HG03342 (cell line): ENCODE data around the gene WASF2.
"Not testable (repeated sequence)": the region's sequence is repeated elsewhere in the genome, so short reads cannot be mapped to it uniquely, and the experiment has no call there.

Source experiments
- ATAC-seq: cut with Tn5 transposase; IDR thresholded peaks from one replicate; pipeline ENCODE4 v1.9.1; 2021; ENCODE audit warnings: mild to moderate bottlenecking, moderate library complexity; ENCODE audit not compliant: unreplicated experiment

Gene WASF2

DNA sequence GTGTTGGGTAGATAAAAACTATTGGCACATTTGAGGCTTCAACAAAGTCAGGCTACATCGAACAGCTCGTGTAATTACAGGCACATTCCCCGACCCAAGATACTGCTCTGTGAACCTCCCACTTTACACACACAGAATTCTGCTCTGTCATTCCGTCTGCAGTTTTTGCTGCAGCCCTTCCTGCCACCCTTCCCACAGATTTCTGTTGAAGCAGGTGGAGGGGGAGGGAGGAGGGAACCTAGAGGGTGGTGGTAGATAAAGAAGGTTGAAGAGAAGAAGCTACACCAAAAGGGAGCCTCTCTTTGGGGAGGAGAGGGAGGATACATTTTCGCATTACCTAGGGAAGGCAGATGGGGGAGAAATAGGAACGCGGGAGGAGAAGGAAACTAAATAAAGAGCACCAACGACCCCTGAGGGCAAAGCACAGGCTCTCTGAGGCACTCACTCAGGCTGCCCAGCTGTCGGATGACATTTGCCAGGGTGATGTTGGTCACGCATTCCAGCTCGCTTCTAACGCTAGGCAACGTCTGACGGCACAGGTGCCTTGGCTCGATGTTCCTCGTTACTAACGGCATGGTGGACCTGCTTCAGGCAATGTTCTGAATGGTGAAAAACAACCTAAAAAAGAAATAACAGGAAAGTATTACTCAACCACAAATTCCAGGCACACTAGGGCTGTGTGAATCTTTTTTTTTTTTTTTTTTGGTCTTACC lies 61.5 kb downstream of the WASF2 start:
- no peak for ATAC-seq

DNA sequence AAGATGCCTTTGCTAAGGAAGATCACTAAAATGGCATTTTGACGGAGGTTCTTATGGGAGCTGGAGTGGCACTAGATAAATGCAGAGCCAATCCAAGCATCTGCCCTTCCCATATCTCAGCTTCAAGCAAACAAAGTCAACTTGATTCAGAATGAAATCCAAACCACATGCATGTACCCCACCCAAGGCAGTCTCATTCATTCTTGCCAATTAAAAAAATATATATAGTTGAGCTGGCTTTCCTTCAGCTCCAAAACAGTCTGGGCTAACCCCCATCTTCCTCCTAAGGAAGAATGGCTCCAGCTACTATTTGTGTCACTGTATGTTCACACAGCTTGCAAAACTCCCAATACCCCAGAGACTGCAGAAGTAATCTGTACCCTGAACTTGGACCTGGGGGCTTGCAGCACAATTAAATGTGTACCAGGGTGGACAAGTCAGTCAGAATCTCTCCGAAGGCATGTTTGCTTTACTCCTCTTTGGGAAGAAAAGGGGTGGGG lies 62.1 kb downstream of the WASF2 start:
- no peak for ATAC-seq

DNA sequence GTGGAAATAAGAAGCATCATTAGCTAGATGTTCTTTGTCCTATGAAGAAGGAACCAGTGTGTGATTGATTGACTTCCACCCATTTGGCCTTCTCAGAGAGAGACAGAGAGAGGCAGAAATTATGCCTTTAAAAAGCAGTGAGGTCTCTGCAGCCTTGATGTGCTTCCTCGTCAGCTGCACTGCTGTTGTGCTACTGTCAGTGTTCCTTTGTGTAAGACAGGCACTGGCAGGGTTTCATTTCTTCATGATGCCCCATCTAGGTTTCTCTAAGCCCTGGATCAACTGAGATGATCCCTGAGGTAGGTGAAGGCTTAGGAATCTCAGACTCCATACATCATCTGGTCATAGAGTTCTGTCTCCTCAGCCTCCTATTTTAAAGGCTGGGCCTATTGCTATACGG lies 62.6 kb downstream of the WASF2 start:
- ATAC-seq: no peak

DNA sequence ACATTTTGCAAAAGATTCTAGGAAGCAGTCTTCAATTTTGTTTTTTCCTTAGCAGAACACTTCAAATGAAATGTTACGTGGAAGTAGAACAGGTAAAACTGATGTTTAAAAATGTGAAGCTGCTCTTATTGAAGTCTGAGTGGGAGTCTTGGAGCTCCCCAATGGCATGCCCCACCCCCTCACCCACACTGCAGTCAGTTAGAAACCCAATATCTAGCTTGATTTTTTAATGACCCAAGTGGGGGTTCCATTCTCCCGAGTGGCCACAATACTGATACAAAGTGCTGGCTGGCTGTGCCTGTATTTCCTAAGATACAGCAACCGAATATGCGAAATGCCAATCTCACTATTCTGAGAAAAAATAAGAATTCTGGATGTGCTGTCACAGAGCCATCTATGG lies 66.3 kb downstream of the WASF2 start:
- no peak for ATAC-seq

DNA sequence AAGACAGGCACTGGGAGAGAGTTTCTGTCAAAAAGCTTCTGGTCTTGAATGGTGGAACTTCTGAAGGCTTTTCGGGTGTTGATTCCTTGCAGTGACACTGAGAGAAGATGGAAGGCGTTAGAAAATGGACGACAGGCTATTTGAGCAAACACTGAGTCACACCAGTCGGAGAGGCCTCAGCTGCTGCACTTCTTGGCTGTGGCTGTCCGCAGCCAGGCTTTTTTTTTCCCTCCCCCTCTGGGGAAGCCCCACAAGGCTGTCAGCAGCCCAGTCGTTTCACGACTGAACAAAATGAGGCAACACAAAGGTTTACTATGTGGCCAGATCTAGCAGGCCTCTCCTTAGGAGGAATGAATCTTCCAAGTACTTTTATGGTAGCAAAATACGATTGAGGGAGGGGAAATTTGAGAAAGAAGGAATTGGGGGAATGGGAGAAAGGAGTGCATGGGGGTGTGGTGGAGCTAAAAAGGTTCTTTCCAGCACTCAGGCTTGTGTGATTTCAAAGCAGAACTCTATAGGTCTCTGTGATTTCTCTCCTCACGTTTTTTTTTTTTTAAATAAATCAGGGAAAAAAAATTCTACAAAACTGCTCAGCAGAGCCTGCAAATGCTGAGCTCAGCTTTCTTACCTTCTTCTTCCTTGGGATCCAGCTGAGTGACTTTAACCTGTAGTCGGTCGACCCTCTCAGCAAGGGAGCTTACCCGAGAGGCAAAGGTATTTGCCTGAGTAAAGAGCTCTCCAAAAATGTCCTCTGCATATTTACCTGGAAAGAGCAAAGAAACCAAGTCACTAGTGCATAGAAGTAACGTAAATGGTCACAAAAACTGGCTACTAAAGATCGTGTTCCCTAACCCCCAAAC lies 71.4 kb downstream of the WASF2 start:
- no peak for ATAC-seq

DNA sequence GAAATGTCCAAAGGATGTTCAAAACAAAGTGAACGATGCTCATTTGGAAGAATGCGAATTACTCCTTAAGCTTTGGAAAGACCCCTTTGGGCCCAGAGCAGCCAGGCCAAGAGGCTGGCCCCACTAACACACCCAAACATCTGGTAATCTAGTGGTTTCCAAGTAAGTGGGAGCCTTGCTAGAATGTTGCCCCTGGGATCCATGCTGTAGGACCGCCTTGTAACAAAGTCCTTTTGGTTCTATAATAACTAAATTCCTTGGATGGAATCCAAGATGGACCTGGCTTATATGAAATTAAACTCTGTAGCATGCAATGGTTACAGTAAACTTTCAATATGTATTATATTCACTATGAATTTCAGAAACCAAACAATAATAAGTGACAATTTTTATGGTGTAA lies 72.3 kb downstream of the WASF2 start:
- no peak for ATAC-seq

DNA sequence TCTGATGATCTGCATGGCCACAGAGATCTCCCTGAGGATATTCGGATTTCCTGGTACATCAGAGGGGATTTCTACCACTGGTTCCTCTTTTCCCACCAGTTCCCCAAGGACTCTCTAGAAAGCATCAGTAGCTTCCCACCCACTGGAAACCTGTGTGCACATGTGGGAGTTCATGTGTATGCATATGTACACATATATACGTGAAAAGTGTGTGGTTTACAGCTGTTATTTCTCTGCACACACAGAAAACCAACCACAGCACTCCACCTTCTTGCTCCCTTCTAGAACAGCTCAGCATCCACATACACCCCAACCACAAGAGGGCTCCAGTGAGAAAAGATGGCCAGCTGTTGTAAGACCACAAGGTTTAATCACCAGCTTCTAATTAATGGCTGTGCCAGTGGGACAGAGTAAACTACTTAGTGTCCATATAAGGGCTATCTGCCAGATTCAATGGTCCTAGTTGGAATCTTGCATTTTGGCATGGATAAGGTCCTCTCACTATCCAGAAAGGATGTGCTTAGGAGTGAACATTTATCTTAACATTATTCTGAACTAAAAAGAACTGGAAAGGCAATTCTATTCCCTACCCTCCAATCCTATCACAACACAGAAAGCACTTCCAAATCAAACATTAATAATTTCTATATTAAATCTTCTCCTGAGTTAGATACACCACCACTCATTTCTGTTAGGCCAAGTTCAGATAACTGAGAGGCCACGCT lies 73.4 kb downstream of the WASF2 start:
- ATAC-seq: no peak

DNA sequence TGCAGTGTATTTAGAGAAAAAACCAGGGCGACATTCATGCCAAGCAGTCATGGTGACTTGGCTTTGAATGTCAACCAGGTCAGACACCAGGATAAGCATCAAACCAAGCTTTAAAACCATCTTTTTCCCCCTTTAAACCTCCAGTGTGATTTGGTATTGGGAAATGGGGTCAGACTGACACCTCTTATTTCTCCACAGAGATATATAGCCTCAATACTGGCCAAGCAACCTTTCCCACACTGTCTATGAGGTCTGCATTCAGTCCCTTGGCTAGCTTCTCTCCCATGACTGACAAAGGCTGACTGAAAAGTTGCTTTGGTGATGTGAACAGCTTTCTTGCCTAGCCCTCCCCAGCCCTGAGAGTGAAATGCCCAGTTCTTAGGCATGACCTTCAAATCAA lies 75.9 kb downstream of the WASF2 start:
- no peak for ATAC-seq

DNA sequence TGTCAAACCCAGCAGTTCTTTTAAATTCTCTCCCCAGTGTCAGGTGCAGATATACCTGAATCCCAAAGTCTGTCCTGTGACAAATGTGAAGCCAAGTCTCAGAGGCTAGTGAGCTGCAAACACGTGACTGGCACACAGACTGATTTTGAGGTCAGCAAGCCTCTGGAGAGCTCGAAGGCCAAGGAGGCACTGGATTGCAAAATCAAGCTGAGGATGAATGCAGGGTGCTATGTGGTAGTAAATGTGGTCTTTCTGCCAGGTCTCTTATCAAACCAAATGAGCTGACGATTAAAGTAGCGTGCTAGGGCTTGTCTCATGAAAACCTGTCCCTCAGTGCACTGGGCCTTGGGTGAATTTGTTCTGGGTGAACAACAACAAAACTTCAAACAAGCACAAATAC lies 77.0 kb downstream of the WASF2 start:
- no peak for ATAC-seq

DNA sequence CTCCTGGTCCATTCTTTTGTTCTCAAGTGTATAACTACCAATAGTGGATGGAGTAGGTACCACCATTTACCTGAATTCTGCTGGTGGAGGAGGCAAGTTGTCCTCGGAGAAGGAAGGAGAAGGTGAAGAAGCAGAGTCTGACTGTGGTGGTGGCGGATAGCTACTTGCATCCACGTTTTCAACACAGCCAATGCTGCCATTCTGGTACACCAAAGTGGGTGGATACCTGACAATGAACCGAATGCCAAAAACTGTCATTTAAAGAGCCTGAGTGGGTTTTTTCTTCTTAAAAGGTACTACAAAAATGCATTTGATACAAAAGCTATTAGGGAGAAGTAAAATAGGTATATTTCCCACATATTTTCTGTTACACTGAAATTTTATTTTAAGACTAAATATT lies 77.5 kb downstream of the WASF2 start:
- ATAC-seq: no peak

DNA sequence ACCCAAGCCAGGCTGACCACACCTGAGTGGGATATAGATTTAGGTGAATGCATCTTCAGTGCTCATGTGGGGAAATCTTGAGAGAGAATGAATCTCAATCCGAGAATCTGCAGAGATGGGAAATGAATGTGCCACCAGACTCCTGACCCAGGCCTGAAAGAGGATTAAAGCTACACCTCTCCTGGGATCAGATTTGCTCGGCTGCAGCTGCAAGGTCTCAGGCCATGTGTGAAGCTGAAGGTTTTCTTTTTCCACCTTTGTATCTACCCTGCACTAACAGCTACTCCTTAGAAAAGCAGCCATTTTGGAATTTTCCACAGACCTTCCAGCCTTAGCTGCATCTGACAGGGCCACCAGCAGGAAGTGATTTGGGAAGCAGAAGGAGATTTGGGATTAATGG lies 79.3 kb downstream of the WASF2 start:
- no peak for ATAC-seq

DNA sequence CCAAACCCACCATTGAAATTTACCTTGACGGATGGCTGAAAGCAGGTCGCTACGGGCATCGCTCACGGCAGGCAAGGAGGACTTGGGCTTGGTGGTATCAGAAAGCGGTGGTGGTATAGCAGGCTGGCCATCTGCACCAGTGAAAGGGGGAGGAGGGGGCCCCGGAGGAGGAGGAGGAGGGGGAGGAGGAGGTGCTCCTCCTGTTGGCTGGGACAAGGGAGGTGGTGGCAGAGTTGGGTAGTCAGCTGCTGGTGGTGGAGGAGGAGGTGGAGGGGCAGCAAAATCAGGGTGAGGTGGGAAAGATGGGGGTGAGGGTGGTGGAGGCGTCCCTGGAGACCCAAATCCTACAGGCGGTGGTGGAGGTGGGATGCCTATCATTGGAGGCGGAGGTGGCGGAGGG lies 80.3 kb downstream of the WASF2 start:
- ATAC-seq: no peak

DNA sequence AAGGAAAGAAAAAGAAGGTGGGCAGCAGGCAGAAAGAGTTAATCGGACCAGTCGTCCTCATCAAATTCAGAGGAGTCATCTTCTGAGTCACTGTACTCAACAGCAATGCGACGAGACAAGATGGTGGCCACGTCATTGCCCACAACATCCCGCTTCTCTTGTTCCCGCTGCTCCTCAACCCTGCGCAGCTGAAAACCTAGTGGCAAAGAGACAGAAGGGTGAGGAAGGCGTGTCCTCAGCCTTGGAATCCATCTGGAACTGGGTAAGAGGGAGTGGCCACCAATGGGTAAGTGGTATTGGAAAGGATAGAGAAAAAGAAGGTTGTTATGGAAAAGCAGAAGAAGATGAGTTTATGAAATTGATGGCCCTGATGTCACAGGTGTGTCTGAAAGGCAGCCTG lies 81.8 kb downstream of the WASF2 start:
- ATAC-seq: no peak

DNA sequence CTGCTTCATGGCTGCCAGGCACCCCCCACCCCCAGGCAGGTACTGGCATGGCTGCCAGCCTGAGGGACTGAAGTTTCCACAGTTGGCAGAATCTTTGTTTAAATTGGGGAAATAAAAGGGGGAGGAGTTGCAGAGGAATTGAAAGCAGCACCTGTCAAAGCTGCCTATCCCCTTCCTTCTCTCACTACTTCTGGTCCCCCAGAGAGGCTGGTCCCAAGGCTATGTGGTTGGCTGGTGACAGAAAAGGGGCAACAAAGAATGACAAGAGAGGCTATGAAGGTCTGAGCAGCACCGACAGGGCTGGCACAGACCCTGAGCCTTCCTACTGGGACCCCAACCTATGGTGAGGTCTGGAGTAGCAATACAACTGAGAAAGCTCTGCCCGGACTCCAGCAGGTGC lies 83.2 kb downstream of the WASF2 start:
- ATAC-seq: not testable (repeated sequence)

DNA sequence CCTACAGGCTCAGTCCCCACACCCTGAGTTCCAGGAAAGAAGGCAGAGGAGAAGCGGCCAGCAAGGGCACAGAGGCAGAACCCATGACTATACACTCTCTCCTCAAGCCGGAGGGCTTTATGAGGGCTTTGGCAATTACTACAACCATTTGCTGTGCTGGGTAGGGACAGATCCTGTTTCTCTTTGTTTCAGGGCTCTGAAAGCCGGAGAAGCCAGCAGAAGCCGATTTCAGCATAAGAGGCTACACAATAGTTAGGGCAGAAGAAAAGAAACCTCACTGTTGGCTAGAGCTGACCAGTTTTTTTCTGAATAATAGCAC lies 83.6 kb downstream of the WASF2 start:
- no peak for ATAC-seq

DNA sequence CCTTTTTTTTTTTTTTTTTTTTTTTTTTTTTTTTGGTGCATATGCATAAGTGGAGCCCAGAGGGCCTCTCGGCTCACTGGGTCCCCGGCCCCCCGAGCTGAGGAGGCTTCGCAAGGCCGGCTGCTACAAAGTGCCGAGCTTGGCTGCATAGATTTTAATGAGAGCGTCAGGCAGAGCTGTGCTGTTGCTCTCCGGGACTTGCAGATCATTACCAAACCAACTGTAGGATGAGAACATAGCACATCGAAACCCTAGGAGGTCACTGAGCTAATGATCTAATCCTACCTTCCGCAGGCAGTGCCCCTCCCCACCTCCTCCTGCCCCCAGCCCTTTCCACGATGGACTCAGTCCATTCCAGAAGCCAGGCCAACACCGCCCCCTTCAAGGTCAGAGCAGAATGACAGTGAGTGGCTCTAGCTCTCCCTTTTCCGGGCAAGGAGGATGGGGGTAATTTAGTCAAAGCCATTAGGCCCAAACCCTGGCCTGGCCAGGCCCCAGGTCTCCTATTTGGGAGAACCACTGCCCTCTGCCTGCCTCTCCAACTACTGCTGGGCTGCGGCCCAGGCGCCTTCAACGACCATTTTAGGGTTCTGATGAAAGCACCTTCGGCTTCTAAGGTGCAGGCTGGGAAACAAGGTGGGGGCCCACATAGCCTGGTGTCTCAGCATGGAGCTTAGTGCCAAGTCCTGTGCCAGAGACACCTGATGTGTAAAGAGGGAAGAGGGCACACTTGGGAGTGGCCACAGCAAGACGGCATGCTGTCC lies 84.2 kb downstream of the WASF2 start:
- ATAC-seq: not testable (repeated sequence)

DNA sequence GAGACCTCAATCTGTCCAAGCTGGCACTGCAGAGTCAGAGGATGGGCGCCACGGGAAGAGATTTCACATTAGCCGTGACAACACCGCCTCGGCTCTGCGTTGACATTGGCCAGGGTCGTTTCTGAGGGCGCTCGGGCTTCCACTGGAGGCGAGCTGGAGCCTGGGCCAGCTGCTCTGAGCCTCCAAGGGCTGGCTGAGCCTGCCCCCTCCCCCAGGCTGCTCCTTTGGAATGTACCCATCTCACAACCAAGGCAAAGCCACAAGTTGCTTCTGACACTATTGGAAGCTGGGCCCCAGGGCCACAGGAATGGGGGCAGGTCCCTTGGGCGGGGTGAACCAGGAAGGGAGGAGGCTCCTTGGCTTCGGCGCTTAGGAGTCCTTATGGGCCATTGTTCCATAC lies 84.9 kb downstream of the WASF2 start:
- ATAC-seq: no peak

DNA sequence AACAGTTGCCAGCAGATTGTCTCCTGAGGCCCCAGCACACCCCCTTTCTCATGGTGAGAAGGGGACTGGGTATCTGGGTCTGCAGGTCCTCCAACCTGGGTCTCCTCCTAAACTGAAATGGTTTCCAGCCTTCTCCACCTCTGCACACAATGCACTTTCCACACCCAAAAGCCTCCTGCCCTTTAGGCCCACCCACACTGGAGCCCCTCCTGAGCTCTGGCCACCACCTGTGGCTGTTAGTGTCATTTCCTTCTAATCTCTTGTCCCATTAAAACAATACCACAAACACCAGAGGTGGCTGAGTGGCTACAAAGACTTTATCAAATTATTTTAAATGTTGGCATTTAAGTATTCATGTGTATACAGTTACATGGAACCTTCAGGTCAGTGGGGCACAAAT lies 86.0 kb downstream of the WASF2 start:
- no peak for ATAC-seq

DNA sequence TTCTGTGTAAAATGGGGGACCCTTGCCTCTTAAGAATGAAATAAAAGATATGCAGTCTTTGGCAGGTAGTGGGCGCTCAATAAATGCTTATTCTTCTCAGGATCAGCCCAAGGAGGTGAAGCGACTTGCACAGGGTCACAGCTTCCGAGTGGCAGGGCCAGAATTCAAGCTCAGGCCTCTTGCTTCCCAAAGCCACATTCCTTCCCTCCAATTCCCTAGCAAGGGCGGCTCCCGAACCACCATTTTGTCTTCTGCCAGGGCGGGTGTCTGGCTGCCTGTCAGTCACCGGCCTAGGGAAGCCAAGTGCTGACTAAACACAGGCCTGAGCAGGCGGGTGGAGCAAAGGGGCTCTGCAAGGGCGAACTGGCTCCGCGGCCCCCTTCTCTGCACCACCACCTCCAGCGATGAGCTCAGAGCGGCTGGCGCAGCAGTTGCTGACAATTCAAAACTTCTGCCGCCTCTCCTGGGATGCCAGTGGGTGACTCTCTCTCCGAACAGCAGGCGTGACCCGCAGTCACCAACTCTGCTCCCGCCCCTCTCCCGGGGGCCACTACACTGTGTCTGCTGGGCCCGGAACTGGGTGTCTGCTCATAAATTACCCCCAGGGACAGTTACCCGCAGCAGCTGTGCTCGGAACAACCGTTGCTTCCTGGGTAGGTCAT lies 86.8 kb downstream of the WASF2 start:
- ATAC-seq: no peak

DNA sequence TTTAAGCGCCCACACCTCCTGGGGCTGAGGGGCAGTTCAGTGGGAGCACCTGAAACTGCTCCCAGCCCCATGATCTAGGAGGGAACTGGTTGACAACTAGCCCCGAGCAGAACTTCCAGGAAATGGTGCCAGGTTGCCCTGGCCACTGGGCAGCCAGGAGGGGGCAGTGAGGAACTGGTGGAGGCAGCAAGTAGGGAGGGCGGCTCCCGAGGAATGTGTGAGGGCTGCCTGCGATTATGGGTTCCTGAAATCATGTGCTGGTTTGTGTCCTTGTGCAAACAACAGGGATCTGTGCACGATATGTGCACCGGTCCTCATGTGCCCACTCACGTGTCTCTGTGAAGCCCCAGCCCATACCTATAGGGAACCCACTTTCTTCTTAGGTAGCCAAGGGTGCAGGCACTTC lies 87.6 kb downstream of the WASF2 start:
- ATAC-seq: no peak

DNA sequence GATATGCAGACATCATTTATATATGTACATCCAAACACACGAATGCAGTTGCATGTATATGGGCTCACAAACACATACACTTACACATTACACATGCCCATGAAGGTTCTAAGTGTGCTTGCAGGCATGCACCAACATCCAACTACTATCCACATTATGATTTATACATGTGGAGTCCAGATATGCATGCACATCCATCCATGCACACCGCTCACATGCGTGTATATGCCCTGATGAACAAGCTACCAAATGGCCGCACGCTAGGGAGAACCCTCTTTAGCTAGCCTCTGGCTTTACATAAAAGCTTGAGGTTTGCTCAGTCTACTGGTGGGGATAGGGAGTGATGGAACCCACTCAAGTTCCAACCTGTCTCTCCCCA lies 89.0 kb downstream of the WASF2 start:
- ATAC-seq: no peak
